A673 (cell line): Measurements from ENCODE around the gene ARHGAP24. TPM values are rescaled to one million over a fixed set of nuclear protein-coding genes. Genes with fewer than 3 reads are reported as not detected.

Experiments
- BruUV-seq: library from RNA; stranded (reverse); fragments of 400-500 nt; replicated peaks from 2 replicates; lab custom pipeline; 2021; lab: Mats Ljungman, UMichigan
- CTCF ChIA-PET: fragments of 300-600 bp; sonication (Branson Sonifier 250); formaldehyde crosslinking; loops from one replicate; lab custom pipeline; 2022; ENCODE audit warnings: antibody characterized with exemption; lab: Charles Lee
- POLR2A ChIA-PET: fragments of 300-600 bp; sonication (Branson Sonifier 250); formaldehyde crosslinking; loops from one replicate; lab custom pipeline; 2022; ENCODE audit warnings: antibody characterized with exemption; ENCODE audit not compliant: low non-redundant PET; lab: Charles Lee
- DNase-seq: peaks from one replicate; pipeline ENCODE4 v3.0.0-alpha.2; 2015; ENCODE audit warnings: low spot score
- H3K27ac ChIP-seq: fragments of 200-600 bp; sonication (generic); 2 replicates; pipeline ENCODE4 v1.5.1; 2016; ENCODE audit warnings: mixed run types, low read depth, mild to moderate bottlenecking, mixed read lengths, antibody characterized with exemption, low read length; ENCODE audit not compliant: poor library complexity, severe bottlenecking
- H3K27me3 ChIP-seq: fragments of 200-600 bp; sonication (generic); replicated peaks from 2 replicates; pipeline ENCODE4 v1.6.1; 2017; ENCODE audit warnings: mixed run types, low read depth, mild to moderate bottlenecking, mixed read lengths, antibody characterized with exemption, low read length; ENCODE audit not compliant: insufficient read depth, poor library complexity
- H3K36me3 ChIP-seq: fragments of 200-600 bp; sonication (generic); 2 replicates; pipeline ENCODE4 v1.6.1; 2016; ENCODE audit warnings: mixed run types, mild to moderate bottlenecking, mixed read lengths, antibody characterized with exemption, low read length; ENCODE audit not compliant: insufficient read depth, poor library complexity, severe bottlenecking
- H3K4me1 ChIP-seq: fragments of 200-600 bp; sonication (generic); 2 replicates; pipeline ENCODE4 v1.6.1; 2017; ENCODE audit warnings: mixed run types, mild to moderate bottlenecking, mixed read lengths, antibody characterized with exemption, low read length; ENCODE audit not compliant: insufficient read depth, poor library complexity, severe bottlenecking
- H3K4me3 ChIP-seq: fragments of 200-600 bp; sonication (generic); 2 replicates; pipeline ENCODE4 v1.5.1; 2016; ENCODE audit warnings: low read depth, mixed run types, mild to moderate bottlenecking, mixed read lengths, low read length; ENCODE audit not compliant: poor library complexity, severe bottlenecking
- H3K9me3 ChIP-seq: fragments of 200-600 bp; sonication (generic); 2 replicates; pipeline ENCODE4 v1.6.1; 2016; ENCODE audit warnings: mixed run types, low read depth, mild to moderate bottlenecking, mixed read lengths, antibody characterized with exemption, low read length; ENCODE audit not compliant: poor library complexity, severe bottlenecking
- EZH2 ChIP-seq: fragments of 200-600 bp; sonication (generic); IDR thresholded peaks from 2 replicates; pipeline ENCODE4 v1.6.1; 2017; ENCODE audit warnings: borderline replicate concordance, low read depth, mild to moderate bottlenecking, mixed read lengths, antibody characterized with exemption, low read length; ENCODE audit not compliant: poor library complexity, severe bottlenecking
- intact Hi-C: fragments of 100-400 bp; cut with micrococcal nuclease; formaldehyde crosslinking; loops from one replicate; pipeline ENCODE4 v1.10.0; 2022; ENCODE audit not compliant: unreplicated experiment
- total RNA-seq: library from RNA; stranded (reverse); gene quantifications from 2 replicates; pipeline ENCODE4 v1.2.3, GENCODE V29; 2021
- TF ChIP-seq, protein P1 (sequence below): fragments of 300-800, 200-600 bp; sonication (generic); conservative IDR thresholded peaks from 2 replicates; pipeline ENCODE4 v1.5.1; 2017; ENCODE audit warnings: low read depth, mild to moderate bottlenecking, antibody characterized with exemption, low read length, moderate library complexity, mixed read lengths

Gene ARHGAP24
- total RNA-seq, 1 experiment from 2014 or later, result 5.8 TPM

DNA sequence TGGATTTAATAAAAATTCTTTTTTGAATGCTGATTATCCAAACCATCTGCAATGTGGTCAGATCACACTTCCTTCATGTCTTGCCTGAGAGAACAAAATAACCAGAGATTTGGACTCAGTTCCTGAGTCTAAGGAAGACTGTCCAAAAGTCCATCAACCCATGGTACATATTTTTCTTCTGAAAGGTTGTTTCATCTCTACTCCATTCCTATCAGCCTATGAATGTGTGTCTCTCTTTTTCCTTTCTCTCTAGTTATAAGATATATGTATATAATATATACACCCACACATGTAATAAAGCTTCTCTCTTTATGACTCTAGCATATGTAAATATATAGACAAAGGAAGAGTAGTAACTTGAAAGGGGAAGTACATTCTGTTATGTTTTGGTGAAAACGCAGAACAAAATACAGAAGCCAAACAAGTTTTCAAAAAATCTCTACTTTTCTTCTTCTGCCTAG, 226.9 kb downstream of the ARHGAP24 start:
- Histone ChIP-seq H3K36me3 (no peaks in the 10 kb centered on the region), H3K9me3 (no peaks in the 10 kb centered on the region), H3K27me3 (no peaks in the 10 kb centered on the region), H3K4me3 (no peak overlapping the region), H3K27ac (no peak overlapping the region), H3K4me1 (no peaks in the 10 kb centered on the region)
- no peak for DNase-seq
- CTCF ChIA-PET, result no interaction called here
- POLR2A ChIA-PET, result no interaction called here
- intact Hi-C loops, result no loop called here
- no TSS peak for BruUV-seq
- TF ChIP-seq EZH2, result no peak
- TF ChIP-seq, protein P1, sequence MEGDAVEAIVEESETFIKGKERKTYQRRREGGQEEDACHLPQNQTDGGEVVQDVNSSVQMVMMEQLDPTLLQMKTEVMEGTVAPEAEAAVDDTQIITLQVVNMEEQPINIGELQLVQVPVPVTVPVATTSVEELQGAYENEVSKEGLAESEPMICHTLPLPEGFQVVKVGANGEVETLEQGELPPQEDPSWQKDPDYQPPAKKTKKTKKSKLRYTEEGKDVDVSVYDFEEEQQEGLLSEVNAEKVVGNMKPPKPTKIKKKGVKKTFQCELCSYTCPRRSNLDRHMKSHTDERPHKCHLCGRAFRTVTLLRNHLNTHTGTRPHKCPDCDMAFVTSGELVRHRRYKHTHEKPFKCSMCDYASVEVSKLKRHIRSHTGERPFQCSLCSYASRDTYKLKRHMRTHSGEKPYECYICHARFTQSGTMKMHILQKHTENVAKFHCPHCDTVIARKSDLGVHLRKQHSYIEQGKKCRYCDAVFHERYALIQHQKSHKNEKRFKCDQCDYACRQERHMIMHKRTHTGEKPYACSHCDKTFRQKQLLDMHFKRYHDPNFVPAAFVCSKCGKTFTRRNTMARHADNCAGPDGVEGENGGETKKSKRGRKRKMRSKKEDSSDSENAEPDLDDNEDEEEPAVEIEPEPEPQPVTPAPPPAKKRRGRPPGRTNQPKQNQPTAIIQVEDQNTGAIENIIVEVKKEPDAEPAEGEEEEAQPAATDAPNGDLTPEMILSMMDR, result no peak

DNA sequence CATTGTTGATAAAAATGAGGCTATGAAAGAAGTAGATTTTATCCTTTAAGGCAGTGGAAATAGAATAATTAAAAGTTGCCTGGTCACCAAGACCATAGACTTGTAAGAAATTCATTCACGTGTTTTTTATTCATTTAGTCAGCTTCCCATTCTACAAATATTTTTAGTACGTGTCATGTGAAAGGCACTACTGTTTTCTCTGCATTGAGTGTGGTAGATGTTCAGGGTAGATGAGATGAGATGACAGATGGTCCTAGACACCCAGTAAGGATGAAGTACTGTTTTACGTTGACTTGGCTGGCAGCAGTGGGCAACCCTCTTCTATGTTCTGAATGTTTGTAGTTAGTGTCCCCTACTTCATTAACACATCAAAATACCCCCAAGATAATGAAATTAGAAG, 228.1 kb downstream of the ARHGAP24 start:
- CTCF ChIA-PET, result no interaction called here

DNA sequence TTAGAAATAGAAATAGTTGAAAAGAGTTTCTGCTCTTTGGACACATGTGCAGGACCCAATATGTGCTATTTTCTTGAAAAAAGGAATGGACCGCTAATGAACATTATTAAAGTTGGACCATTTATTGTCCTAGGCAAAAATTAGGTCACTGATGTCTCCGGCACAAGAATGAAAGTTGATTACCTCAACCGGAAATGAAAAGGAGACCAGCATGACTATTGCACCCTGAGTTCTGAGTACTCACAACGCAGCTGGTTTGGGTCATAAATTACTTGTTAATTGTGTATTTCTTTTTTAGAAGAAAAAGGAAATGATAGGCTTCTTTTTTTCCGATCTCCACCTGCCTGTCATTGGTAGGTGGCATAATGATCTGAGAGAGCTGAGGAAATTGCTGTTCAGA, 232.7 kb downstream of the ARHGAP24 start:
- intact Hi-C loops, result no loop called here
- ChIA-PET CTCF (no interaction called here), POLR2A (no interaction called here)
- Histone ChIP-seq H3K9me3 (no peaks in the 10 kb centered on the region), H3K27me3 (no peaks in the 10 kb centered on the region), H3K36me3 (no peaks in the 10 kb centered on the region), H3K27ac (no peak overlapping the region), H3K4me1 (no peaks in the 10 kb centered on the region), H3K4me3 (no peak overlapping the region)
- no TSS peak for BruUV-seq
- DNase-seq, result peak; percentile 20
- TF ChIP-seq, protein P1, result no peak
- no peak for TF ChIP-seq EZH2

More for the DNA sequence above, 228.1 kb downstream of the ARHGAP24 start:
- TF ChIP-seq, protein P1, result no peak
- no peak for TF ChIP-seq EZH2
- Histone ChIP-seq H3K4me1 (no peaks in the 10 kb centered on the region), H3K9me3 (no peaks in the 10 kb centered on the region), H3K4me3 (no peak overlapping the region), H3K36me3 (no peaks in the 10 kb centered on the region), H3K27ac (no peak overlapping the region), H3K27me3 (no peaks in the 10 kb centered on the region)
- intact Hi-C loops, result no loop called here
- POLR2A ChIA-PET, result no interaction called here
- DNase-seq, result no peak
- BruUV-seq, result no TSS peak
